Coronary artery (tissue), 2 donors: Measurements from ENCODE around the gene TRABD.

Source experiments
- DNase-seq: peaks from one replicate; pipeline ENCODE4 v3.0.0-alpha.2; 2017; ENCODE audit warnings: low spot score
- H3K27ac ChIP-seq, 2 donors: fragments of 200-600 bp; sonication (generic); one replicate each; pipeline ENCODE4 v1.5.1; 2016 to 2019
- H3K4me3 ChIP-seq: fragments of 200-600 bp; sonication (generic); 2 replicates; pipeline ENCODE4 v1.5.1; 2016; ENCODE audit warnings: mild to moderate bottlenecking, moderate library complexity
- CTCF ChIP-seq: fragments of 200-600 bp; sonication (generic); IDR thresholded peaks from one replicate; pipeline ENCODE4 v1.5.1; 2019; ENCODE audit warnings: antibody characterized with exemption

TRABD gene

GRCh38 chr22:50226063-50226874 is 40.6 kb downstream of the TRABD start:
- Histone ChIP-seq H3K27ac (no peak overlapping the region), H3K4me3 (no peak overlapping the region)
- DNase-seq: no peak
- TF ChIP-seq CTCF: no peak

DNA sequence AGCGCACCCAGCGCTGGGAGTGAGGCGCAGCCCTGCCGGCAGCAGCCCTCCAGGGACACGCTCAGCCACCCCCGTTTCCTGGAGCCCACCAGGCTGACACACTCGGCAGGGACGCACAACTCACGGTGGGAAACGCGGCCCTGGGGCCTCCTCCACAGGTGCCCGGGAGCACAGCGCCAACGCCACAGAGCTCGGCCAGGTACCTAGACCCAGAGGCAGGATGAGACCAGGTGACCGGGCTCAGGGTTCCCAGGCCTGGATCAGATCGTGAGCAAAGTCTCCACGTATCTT is 41.1 kb downstream of the TRABD start:
- no peak for TF ChIP-seq CTCF
- no peak for DNase-seq
- H3K27ac ChIP-seq: no peak overlapping the region
- no peak overlapping the region for H3K4me3 ChIP-seq

DNA sequence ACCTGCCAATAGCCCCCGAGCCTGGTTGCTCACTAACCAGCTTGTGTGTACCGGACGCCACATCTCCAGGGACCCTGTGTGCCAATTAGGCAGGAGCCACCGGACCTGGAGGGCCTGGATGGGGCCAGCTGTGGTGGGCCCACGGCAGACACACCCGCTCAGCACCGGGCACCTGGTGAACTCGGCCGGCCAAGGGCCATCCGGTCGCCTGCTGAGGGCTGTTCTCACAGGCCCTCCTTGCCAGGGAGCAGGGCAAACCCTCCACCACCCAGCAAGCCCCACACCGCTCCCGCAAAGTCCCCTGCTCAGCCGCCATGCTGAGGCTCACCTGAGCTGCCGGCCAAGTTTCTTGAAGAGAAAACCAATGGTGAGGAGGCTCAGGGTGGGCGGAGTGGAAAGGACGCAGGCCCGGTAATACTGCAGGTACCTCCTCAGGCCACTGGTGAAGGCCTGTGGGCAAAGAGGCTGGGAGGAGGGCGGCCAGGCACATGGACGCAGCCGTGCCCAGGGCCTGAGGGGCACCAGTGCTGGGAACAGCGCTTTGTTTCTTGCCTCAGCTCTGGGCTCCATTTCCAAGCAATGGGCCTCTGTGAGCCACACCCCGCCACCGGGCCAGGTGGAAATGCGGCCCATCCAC is 42.0 kb downstream of the TRABD start:
- no peak overlapping the region for H3K27ac ChIP-seq
- TF ChIP-seq CTCF: no peak
- no peak for DNase-seq
- no peak overlapping the region for H3K4me3 ChIP-seq

GRCh38 chr22:50228366-50228765 is 42.7 kb downstream of the TRABD start:
- no peak for DNase-seq
- Histone ChIP-seq H3K27ac (no peak overlapping the region), H3K4me3 (no peak overlapping the region)
- TF ChIP-seq CTCF: no peak

GRCh38 chr22:50229370-50229769 is 43.7 kb downstream of the TRABD start:
- DNase-seq: no peak
- Histone ChIP-seq H3K27ac (no peak overlapping the region), H3K4me3 (no peak overlapping the region)
- no peak for TF ChIP-seq CTCF

- TF ChIP-seq CTCF: no peak
- no peak overlapping the region for H3K4me3 ChIP-seq
- no peak overlapping the region for H3K27ac ChIP-seq
- DNase-seq: no peak
These were observed 46.9 kb downstream of the TRABD start for GRCh38 chr22:50232481-50233151.
